Right ventricle myocardium inferior (tissue), 1 donor: ENCODE data around the gene PSD4. TPM values are rescaled to one million over a fixed set of nuclear protein-coding genes. Genes with fewer than 3 reads are reported as not detected.

ENCODE experiments used
- ATAC-seq: fragments of 200-7000 bp; cut with Tn5 transposase; one replicate; pipeline ENCODE4 v1.9.1; 2020; ENCODE audit warnings: mild to moderate bottlenecking, moderate library complexity
- DNase-seq: peaks from one replicate; pipeline ENCODE4 v3.0.0; 2021; ENCODE audit errors: missing footprints
- intact Hi-C: fragments of 100-400 bp; cut with DNase I; formaldehyde crosslinking; loops from one replicate; pipeline ENCODE4 v1.11.0; 2022
- total RNA-seq: library from RNA; stranded (reverse); fragmentation: NEBNext Ultra II Directional; extraction: Animal tissue kit (Norgen Biotek cat#: 25700); gene quantifications from one replicate; pipeline ENCODE4 v1.2.1, GENCODE V29; 2021
- donor health status: DM: no; HTN: yes; CAD: no; lungs with severe emphysema.

Gene PSD4
- total RNA-seq, 1 donor from 2014 or later: 3.4 TPM

DNA sequence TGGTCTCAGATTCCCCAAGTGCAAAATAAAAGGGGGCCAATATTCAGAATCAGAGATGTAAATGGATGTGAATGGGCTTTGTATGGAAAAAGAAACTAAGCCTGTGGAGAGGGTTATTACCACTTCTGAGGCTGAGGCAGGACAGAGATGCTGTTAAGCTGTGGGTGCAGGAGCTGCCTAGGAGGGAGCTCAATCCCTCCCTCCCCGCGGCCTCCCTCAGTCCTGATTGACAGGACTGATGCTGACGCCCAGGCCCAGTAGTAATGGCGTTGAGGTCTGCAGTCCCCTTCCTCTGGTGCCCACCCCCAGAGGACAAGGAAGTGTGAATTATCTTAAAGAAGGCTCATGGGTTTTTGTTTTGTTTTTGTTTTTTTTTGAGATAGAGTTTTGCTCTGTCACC lies 40.4 kb downstream of the PSD4 start:
- DNase-seq (no peak), ATAC-seq (no peak)
- intact Hi-C loops: no loop called here

DNA sequence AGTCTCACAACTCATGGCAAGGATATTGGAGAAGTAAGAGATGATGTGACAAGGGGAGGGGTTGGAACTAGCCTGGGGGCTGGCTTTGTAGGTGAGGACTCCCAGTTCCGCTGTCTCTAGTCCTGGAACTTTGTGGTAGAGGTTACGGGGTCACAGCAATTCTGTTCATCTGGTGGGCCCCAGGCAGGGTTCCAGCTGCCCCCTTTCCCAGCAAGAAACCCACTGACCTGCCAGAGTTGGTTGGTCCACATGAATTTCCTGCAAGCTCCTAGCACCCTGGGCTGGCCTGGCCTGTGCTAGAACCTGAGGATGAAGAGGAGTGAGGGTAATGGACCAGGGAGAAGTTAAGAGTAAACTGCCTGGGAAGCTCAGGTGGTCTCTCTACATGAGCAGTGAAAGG lies 41.3 kb downstream of the PSD4 start:
- intact Hi-C loops: no loop called here
- DNase-seq (no peak), ATAC-seq (no peak)

DNA sequence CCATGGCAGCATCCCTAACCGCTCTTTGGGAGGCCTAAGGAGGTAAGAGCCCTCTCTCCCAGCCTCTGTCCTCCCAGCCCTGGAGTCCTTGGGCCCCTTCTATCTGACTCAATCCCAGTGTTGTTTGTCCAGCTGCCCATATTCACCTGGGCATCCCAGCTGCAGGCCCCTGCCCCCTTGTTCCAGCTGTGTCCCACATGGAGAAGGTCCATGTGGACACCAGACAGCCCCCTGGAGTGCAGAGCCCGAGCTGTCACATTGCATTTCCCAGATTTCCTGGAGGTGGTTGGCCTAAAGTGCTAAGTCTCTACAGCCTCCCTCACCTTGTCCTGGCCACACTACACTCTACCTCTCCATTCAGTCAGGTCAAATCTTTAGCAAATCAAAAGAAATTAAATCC lies 42.5 kb downstream of the PSD4 start:
- ATAC-seq (no peak), DNase-seq (no peak)
- intact Hi-C loops: no loop called here

DNA sequence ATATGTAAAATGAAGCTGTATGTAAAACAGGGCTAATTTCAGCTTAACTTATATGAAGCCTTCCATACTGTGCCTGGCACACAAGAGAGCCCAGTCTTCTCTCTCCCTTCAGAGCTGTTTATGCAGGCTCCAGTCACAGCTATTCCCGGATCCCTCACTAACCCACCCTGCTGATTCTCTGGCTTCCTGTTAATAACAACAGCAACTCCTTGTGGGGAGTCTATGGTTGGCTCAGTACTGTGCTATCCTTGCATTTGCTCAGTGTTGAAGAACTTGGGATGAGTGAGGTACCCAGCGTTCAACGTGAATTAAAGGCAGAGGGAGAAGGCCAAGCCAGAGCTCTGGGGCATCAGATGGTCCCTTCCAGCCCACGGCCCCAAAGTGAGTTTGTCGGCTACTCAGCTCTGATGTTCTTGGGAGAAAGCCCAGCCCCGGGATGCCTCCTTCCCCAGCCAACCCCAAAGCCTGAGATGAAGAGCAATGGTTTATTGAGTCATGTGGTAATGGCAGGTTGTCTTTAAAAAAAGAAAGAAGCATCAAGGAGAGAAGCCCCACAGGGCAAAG lies 43.2 kb downstream of the PSD4 start:
- no peak for DNase-seq
- ATAC-seq: no peak
- intact Hi-C loops: no loop called here

DNA sequence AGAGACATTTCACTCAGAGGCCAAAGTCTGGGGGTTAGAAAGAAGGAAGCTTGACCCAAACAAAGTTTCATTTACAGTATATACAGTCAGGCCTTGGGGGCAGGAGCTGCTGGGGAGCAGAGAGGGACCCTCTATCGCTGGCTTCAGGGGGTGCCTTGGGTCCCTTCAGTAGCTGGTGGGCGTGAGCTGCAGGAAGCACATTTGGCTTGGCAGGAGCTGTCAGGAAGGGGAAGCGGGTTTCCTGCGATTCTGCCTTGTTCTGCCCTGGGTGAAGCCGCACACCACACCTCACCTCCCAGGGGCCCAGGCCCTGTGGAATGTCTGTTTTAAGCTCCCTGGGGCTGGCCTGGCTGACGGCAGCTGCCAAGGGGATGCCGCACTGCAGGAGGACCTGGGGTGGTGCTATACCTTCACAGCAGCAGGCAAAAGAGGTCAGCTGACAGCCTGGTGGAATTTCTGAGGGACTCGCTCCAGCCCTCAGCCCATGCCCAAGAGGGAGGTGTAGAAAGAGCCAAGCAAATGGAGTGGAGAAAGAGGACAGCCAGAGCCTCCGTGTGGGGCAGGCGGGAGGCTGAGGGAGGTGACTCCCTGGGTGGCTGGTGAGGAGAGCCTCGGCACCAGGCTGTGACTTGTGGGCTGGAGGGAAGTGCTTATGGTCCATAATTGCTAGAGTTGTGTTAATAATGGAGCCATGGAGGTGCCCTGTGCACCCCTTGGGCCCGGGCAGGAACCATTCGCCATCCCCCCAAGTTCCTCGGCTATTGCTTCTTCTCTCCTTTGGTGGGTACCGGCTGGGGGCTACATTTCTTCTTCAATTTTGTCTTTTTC lies 43.9 kb downstream of the PSD4 start:
- DNase-seq (no peak), ATAC-seq (peak; percentile 45)
- intact Hi-C loops: no loop called here

DNA sequence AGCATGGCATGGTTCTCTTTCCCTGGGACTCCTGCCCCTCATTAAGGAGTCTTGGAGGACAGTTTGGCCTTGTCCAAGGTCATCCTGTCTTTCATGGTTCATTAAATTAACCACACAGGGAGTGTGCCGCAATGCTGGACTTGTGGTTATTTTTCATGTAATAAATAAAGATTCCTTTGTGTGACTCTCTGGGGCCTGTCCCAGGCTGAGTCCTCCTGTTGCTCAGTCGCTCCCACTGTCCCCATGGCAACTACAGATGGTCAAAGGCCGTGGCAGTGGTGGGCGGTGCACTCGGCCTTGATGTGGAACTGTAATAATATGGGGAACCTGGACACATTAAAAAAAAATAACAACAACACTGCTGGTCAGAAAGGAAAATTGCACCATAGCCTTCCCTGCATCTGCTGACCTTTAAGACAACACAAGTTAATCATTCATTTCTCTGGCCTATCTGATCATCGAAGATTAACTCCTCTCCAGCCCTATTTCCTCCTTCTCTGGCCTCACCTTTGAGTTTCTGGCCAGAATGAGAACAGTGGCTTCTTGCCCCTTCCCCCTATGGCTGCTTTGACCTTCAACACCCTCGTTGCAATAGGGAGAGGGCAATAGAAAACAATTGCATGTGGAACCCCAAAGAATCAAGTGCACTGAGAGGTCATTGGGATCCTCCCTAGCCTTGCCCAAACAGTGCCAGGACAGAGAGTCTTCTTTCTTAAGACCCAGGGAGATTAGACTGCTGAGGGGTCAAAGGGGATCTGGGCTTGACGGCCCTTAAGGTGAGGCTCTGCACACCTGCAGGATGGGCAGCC lies 44.7 kb downstream of the PSD4 start:
- peak; percentile 70 for ATAC-seq
- intact Hi-C loops: no loop called here
- no peak for DNase-seq

DNA sequence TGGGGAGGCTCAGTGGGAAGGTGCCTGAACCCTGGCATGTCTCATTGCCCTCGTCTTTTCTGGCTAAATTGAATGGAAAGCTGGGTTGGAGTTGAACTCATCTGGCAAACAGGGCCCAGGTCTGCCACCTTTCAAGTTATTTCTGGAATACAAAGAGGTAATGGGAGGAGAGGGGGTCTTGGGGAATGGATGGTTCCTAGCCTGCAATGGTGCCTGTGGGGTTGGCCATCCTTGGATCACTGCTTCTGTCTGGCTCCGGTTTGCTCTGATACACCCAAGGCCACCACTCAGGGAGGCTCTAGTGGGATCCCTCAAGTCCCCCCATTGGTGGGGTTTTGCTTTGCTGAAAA lies 45.3 kb downstream of the PSD4 start:
- ATAC-seq (no peak), DNase-seq (no peak)
- intact Hi-C loops: no loop called here

DNA sequence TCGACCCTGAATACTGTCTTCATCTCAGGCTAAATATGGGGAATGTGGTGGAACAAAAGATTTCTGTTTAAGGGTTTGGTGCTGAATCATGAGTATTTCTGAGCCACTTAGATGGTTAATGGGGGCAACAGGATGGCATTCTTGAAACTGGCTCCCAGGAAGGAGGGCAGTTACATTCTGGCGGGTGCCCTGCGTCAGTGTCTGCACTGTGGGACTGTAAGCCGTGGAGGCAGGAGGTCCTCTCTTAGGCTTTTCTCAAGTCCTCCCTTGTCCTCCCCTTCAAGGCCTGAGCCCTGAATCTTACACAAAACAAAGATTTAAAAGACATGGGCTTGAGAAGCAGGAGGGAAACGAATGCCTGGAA lies 45.7 kb downstream of the PSD4 start:
- intact Hi-C loops: no loop called here
- no peak for DNase-seq
- no peak for ATAC-seq

DNA sequence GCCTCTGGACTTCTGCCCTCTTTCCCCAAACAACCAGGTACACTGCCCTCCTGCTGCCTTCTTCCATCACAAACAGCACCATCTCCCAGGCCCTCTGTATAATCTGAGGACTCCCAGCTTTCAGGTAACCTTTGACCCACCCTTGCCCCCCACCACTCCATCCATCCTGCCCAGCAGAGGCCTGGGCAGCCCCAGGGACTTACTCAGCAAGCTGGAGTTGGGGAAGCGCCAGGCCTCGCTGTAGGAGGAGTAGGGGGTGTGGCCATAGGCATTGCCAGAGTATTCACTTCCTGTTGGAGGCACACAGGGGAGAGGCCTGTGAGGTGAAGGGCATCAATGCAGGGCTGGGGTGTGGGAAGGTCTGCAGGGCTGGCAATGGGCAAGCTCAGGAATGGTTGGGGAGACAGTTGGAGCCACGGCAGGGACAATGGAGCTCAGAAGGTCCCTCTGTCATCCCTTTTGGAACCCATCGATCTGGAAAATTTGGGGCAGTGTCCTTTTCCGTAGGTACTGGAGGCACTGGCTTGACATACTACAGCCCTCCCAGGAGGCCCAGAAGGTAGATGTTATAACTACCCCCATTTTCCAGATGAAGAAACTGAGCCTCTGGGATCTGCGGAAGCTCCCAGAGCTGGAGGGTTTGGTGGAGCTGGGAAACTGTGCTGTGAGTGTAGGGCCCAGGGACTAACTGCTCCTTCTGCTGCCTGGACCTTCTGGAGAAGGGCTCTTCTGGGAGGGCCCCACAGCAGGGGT lies 46.3 kb downstream of the PSD4 start:
- ATAC-seq: peak; percentile 61

DNA sequence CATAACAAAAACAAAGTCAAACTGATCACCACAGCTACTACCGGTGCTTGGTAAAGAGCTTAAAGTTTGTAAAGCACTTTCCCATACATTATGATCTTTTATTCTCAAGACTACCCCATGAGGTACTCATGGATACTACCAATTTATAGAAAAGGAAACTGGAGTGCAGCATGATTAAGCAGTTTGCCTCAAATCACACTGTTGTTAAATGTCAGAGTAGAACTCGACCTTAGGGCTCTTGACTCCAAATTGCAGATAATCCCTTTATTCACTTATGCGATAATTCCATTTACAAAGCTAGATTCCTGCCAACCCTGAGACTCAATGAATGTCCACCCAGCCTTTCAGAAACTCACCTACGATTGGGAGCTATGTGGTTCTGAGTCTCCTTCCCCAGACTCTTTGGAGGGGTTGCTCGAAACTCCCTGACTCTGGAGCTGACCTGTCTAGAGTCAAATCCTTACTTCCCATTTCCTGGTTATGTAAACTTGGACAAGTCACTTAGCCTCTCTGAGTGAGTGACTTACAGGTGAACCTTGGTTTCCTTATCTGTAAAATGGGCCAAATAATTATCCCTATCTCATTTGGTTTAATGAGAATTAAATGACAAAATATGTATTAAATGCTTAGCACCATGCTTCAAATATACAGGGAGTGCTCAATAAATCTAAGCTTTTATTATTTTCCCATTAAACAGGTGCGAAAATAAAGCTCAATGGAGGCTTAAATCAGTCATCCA lies 47.4 kb downstream of the PSD4 start:
- intact Hi-C loops: no loop called here
- no peak for ATAC-seq
- no peak for DNase-seq

More for the DNA sequence above, 46.3 kb downstream of the PSD4 start:
- peak; percentile 86 for DNase-seq
- intact Hi-C loops: no loop called here

DNA sequence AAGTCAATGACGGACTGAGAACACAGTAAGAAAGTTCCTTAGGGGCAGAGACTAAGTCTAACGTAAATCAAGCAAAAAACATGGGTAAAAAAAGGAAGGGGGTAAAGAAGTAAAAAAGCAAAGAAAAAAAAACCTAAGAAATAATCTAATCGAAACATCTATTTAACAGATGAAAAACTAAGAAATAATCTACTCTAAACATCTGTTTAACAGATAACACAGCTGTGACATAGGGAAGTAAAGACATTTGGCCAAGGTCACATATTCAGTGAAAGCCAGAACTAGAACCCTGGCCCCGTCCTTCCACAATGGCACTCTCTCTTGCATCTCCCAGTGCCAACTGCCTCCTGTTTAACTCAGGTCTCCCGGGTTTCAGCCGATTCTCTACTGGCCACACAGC lies 48.1 kb downstream of the PSD4 start:
- ATAC-seq (no peak), DNase-seq (no peak)
- intact Hi-C loops: no loop called here

DNA sequence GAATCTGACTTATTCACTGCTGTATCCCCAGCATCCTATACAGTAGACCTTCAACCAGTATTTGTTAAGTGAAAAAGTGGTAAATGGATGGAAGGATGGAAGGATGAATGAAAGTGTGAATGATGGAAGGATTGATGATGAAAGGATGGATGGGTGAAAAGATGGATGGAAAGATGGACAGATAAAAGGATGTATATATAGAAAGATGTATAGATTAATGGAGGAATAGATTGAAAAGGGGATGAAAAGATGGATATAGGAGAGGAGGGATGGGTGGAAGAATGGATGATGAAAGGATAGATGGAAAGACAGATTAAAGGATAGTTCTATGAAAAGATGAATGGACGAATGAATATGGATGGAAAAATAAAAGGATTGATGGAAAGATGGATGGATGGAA lies 50.0 kb downstream of the PSD4 start:
- intact Hi-C loops: no loop called here
- ATAC-seq (no peak), DNase-seq (no peak)

DNA sequence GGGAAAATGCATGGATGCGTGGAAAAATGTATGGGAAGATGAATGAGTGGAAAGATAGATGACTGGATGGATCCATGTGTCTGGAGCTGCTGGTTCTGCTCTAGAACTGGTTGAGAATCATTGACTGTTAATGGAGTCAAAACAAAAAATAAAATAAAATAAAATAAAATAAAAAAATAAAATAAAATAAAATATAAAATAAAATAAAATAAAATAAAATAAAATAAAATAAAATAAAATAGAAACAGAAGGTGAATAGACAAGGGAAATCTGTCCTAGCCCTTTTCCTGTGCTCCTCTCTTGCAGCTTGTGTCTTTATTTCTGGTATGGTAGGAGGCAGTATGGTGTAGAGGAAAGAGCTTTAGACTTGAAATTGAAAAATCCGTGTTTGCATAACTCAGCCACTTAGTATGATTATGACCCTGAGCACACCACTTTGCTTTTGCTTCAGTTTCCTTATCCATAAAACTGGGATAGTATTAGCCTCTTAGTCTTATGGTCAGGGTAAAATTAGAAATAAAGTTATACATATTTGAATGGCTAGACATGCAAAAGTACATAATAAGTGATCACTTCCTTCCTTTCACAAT lies 51.0 kb downstream of the PSD4 start:
- DNase-seq: no peak
- no peak for ATAC-seq
- intact Hi-C loops: no loop called here

DNA sequence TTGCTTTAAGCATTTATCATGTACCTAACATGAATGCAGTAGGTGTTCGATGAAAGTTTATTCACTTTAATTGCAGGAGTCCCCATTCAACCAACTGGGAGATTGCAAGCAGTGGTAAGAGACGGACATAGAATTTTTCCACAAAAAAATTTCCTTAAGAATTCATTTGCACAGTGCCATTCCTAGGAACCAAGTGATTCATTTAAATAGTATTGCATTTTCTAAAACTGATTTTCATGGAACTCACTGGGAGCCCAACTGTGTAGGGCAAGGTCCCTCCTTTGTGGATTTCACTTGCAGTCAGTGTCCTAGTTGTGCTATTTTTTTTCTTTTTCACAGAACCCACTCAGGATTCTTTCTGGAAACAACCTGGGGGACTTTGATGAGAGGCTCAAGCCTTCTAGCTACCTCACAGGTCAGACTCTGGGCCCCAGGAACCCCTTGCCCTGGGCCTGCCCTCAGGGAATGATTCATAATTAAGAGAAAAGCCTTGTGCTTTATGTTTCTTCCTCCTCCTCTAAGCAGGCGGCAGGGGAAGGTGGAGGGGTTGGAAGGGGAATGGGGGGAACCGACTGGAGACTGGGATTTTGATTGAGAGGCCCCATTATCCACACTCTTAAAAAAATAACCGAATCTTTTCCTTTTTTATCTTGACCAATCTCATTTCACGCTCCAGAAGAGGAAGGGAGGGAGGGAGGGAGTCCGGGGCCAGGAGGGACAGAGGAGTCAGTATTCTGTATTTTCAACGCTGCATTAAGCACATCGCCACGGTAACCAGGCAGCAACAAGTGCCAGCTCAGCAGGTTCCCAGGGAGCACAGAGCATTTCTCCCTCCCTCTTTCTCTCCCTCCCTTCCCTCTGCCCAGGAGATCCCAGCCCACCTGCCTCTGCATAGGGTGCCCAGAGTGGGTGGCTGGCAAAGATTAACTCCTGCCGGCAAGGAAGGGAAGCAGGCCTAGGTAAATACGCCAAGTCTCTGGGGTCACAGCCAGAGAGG lies 51.8 kb downstream of the PSD4 start:
- ATAC-seq: peak; percentile 38

DNA sequence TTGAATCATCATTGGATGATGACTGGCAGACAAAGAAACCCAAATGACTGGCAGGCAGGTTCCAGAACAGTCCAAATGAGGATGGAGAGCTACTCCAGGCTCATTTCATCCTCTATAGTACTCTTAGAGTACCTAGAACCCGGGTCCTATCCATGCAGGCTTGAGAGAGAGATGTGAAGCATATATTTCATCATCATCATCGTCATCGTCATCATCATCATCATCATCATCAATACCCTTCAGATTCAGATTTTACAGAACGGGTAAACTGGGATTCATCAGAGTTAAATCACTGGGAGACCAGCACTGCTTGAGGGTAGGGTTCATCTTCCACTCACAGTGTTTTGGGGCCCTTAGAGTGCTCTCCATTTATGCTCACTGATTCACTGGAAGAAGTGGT lies 52.7 kb downstream of the PSD4 start:
- intact Hi-C loops: no loop called here
- no peak for ATAC-seq
- DNase-seq: no peak

More for the DNA sequence above, 51.8 kb downstream of the PSD4 start:
- DNase-seq: no peak
- intact Hi-C loops: no loop called here

DNA sequence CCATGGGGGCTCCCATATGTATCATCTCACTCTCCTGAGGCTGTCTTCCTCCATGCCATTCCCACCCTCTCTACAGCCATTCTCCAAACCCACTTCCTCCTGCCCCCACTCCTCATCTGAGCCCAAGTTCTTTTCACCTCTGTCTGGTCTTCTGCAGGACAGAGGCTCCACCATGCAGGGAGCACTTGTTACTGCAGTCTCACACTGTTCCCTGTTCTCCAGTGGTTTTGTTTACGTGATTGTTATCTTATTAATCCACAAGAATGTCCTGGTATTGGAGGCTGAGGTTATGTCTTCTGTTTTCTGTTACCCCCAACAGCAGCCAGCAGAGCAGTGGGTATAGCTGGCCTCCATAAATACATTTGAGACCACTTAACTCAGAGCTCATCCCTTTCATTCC lies 53.5 kb downstream of the PSD4 start:
- intact Hi-C loops: no loop called here
- DNase-seq: no peak
- ATAC-seq: no peak

DNA sequence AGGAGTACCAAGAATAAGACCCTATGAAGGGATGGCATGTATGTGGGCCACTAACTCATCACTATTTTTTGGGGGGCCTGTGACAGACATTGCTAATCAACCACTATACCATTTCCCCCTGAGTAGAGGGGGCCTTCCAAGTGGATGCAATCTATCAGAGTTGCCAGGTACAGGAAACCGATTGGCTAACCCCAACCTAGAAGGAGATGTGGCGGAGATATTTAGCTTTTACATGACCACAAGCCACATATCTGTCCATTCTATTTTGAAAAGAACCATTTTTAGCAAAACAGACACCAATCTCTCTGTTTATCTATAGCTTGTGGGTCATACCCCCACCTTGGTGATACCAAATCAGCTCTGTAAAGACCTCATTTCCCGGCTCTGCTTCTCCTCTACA lies 53.9 kb downstream of the PSD4 start:
- intact Hi-C loops: no loop called here
- no peak for DNase-seq
- ATAC-seq: no peak
